ENCODE data around the gene MSH2.

DNA sequence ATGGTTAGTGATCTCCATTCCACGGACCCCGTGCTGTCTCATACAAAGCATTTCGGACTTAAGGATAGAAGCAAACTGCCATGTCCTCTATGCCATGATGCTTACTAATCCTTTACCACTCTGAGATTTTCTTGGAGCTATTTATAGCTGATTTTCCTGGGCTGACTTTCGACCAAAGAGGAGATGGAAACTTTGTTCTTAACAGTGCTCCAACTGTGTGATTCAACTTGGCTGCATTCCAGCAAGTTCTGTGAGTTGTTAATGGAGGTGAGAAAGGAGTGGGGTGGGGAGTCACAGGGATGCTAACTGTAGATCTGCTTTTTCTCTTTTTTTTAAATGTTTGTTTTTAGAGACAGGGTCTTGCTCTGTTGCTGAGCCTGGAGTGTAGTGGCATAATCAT lies 45.5 kb upstream of the MSH2 start:
- TF ChIP-seq EZH2 (IDR thresholded peaks at IDR 0.05; ENCODE audit: insufficient read depth, poor library complexity, severe bottlenecking): no peak
- TF ChIP-seq EZH2phosphoT487 (IDR thresholded peaks at IDR 0.05; ENCODE audit: insufficient read depth, low read depth): no peak

Measured in GM23248 (cell line).